Measurements from ENCODE around the gene EXOC6.

Gene EXOC6

DNA sequence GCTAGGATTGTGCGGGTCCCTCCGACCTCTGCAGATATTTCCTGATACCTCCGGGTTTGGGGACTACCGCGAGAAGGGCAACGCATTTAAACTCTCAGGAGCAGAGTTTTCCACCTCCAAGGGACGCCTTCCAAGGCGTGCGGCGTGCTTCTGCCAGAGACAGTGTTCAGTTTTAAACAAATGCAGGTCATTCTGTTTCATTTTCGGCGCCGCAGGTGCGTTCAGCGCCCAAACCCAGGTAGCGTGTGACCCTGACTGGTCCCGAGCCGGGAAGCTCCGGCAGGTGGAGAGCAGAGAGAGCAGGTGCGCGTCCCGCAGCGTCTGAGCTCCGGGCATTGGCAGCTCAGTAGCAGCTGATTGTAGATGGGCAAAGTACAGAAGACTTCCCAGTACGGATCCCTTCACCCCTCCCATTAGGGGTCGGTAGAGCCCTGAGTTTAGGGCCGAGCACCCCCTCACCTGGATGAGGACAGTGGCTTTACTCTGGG lies 223.9 kb downstream of the EXOC6 start:
- TF ChIP-seq, protein P1, sequence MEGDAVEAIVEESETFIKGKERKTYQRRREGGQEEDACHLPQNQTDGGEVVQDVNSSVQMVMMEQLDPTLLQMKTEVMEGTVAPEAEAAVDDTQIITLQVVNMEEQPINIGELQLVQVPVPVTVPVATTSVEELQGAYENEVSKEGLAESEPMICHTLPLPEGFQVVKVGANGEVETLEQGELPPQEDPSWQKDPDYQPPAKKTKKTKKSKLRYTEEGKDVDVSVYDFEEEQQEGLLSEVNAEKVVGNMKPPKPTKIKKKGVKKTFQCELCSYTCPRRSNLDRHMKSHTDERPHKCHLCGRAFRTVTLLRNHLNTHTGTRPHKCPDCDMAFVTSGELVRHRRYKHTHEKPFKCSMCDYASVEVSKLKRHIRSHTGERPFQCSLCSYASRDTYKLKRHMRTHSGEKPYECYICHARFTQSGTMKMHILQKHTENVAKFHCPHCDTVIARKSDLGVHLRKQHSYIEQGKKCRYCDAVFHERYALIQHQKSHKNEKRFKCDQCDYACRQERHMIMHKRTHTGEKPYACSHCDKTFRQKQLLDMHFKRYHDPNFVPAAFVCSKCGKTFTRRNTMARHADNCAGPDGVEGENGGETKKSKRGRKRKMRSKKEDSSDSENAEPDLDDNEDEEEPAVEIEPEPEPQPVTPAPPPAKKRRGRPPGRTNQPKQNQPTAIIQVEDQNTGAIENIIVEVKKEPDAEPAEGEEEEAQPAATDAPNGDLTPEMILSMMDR (IDR thresholded peaks at IDR 0.05; ENCODE audit: insufficient read depth, missing control alignments): no peak
- no peak for FAIRE-seq
- DNase-seq (ENCODE audit: insufficient read length, low spot score): no peak

DNA sequence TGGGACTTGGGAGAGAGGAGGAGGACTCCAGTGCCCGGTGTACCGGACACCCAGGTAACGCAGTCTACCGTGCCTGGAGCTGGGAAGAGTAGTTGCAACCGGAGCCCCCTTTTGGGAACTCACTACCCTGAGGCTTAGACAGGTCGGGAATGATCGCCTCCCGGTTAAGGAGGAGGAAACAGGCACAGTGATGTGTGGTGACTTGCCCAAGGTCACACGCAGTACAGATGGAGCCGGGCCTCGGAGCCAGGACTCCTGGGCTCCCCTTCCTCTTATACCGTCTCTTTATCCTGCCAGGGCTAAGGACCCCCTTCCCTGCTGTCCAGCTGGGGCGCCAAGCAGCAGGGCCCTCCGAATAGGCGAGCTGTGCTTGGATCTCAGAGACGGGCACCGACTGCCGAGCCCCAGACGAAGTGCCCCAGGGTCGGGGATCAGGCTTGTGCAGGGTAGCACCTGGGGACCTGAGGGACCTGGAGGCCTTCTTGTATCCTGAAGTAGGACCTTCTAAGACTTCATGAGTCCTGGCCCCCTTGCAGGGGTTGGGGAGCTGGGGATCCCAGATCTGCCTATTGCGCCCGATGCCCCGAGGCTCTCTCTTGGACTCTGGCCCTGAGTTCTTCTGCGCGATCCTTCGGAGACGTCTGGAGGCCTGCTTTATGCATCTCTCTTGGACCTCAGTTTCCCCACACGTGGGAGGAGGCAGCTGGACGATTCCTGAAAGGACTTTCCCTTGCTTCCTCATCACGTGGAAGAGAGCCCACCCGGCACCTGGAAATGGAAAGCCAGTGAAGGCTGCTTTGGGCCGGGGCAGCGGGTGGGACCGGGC lies 224.6 kb downstream of the EXOC6 start:
- TF ChIP-seq, protein P1 (IDR thresholded peaks at IDR 0.05; ENCODE audit: insufficient read depth, missing control alignments): no peak
- FAIRE-seq (no peak), DNase-seq (ENCODE audit: insufficient read length, low spot score) (no peak)

DNA sequence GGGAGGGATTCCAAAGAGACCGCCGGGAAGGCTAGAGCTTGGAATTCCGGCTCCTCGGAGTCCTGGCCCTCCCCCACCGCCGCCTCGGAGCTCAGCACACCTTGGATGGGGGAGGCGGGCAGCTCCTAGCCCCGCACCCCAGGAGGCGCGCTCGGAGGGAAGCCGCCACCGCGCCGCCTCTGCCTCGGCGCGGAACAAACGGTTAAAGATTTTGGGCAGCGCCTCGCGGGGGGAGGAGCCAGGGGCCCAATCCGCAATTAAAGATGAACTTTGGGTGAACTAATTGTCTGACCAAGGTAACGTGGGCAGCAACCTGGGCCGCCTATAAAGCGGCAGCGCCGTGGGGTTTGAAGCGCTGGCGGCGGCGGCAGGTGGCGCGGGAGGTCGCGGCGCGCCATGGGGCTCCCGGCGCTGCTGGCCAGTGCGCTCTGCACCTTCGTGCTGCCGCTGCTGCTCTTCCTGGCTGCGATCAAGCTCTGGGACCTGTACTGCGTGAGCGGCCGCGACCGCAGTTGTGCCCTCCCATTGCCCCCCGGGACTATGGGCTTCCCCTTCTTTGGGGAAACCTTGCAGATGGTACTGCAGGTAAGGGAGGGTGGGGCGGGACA lies 225.3 kb downstream of the EXOC6 start, which contains the start of gene CYP26A1:
TSS of gene CYP26A1 (plus strand) at position 355 of the 608 bp plus-strand sequence. CDS start at position 397, 42 bp downstream.
- TF ChIP-seq, protein P1 (IDR thresholded peaks at IDR 0.05; ENCODE audit: insufficient read depth, missing control alignments): no peak
- DNase-seq (ENCODE audit: insufficient read length, low spot score): no peak
- FAIRE-seq: no peak

DNA sequence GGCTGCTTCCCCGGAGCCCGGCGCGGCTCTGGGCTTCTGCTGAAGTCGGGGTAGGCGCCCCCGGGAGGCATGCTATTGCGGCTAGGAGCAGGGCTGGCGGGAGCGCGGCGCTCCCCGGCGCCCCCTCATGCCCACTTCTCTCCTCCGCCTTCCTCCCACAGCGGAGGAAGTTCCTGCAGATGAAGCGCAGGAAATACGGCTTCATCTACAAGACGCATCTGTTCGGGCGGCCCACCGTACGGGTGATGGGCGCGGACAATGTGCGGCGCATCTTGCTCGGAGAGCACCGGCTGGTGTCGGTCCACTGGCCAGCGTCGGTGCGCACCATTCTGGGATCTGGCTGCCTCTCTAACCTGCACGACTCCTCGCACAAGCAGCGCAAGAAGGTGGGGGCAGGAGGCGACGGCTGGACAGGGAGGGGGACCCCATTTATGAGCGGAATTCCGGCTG lies 225.9 kb downstream of the EXOC6 start:
- no peak for FAIRE-seq
- DNase-seq (ENCODE audit: insufficient read length, low spot score): no peak
- TF ChIP-seq, protein P1 (IDR thresholded peaks at IDR 0.05; ENCODE audit: insufficient read depth, missing control alignments): peak; percentile 34

DNA sequence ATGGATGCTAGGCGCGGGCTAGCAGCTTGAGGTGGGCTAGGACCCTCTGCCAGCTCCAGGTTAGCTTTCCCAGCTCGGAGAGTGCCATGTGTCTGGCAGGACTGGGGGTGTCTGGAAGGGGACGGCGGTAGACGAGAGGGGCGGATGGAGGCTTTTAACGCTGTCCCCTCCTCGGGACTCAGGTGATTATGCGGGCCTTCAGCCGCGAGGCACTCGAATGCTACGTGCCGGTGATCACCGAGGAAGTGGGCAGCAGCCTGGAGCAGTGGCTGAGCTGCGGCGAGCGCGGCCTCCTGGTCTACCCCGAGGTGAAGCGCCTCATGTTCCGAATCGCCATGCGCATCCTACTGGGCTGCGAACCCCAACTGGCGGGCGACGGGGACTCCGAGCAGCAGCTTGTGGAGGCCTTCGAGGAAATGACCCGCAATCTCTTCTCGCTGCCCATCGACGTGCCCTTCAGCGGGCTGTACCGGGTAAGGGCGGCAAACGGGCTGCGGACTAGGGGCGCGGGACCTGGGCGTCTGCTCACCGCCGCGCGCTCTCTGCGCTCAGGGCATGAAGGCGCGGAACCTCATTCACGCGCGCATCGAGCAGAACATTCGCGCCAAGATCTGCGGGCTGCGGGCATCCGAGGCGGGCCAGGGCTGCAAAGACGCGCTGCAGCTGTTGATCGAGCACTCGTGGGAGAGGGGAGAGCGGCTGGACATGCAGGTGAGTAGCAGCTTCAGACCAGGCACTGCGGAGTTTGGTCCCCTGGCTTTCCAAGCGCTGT lies 226.5 kb downstream of the EXOC6 start:
- TF ChIP-seq, protein P1 (IDR thresholded peaks at IDR 0.05; ENCODE audit: insufficient read depth, missing control alignments): no peak

DNA sequence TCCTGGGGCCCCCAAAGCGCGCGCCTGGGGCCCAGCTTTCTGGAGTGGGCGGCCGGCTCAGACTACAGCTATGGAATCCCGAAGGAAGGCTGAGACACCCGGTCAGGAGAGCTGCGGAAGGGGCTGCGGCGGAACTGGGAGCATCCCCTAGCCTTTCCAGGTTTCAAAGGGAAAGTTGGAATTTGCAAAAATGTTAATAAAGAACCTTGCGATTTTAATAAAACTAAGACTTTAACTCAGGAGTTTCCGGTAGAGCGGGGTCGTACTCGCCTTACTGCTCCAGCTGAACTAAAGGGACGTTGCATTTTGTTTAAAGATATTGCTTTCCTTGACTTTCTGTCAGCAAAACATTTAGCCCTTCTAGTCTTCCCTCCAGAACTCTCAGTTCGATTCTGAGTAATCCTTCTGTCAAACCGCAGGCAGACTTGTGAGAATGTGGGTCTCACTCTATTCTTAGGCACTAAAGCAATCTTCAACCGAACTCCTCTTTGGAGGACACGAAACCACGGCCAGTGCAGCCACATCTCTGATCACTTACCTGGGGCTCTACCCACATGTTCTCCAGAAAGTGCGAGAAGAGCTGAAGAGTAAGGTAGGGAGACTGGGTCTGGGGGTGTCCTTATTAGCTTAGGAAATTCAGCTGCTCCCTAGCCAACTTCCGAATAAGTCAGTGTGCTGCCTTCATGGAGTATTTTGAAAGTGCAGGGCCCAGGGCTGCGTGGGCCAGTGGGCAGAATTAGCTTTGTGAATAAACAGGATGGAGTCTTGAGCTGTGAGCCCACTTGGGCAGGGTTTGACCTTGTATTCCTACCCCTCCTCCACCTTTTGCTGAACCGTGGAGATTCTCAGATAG lies 227.3 kb downstream of the EXOC6 start:
- TF ChIP-seq, protein P1 (IDR thresholded peaks at IDR 0.05; ENCODE audit: insufficient read depth, missing control alignments): no peak
- FAIRE-seq (no peak), DNase-seq (ENCODE audit: insufficient read length, low spot score) (no peak)

More for the DNA sequence above, 226.5 kb downstream of the EXOC6 start:
- no peak for FAIRE-seq
- no peak for DNase-seq (ENCODE audit: insufficient read length, low spot score)
